NK-92 treated with Interleukin-12 subunit alpha and Interleukin-12 subunit beta, amount 100 ng/mL, for 24 hours (cell line): ENCODE measurements around the gene HSPA12A.

ENCODE experiments used
- DNase-seq: peaks from one replicate; lab custom pipeline; 2025; lab: John Stamatoyannopoulos, UW

The HSPA12A gene

DNA sequence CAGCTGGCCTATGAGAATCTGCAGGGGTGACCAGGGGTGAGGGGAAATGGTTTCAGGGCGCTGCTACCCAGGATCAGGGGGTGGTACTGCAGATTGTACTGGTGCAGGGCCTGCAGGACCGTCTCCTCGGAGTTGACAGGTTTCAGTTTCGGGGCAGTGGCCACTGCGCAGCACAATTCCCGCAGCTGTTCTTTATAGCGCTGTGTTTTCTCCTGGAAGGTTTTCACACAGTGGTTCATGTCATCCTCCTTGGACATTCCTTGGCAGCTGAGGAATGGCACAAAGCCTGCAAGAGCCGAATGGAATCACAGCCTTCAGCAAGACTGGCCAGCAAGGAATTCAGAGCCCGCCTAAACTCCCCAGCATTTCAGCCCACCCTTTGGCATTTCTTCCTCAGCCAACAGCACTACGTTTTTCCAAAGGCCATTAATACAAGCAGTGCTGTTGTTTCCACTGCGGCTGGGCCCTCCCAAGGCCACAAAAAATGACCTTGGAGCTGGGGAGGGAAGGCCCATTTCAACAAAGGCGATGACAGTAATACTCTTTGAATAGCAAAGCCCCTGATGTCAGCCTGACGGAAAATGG, 76.7 kb downstream of the HSPA12A start:
- DNase-seq = no peak

DNA sequence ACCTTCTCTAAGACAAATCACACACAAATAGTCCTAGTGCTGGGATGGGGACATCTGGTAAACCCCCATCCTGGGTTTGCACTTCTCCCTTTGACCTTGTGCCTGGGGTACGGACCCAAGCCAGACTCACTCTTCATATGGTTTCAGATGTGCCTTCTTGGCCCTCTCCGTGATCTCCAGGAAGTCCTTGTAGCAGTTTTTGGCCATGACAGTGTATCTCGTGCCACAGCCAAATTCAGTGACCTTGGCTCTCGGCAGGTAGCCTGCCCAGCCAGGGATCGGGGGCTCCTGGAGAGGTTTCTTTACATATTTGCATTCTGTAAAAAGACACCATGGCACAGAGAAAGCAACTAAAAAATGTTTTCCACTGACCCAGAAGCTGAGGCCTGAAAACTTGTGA, 77.7 kb downstream of the HSPA12A start:
- no peak for DNase-seq

DNA sequence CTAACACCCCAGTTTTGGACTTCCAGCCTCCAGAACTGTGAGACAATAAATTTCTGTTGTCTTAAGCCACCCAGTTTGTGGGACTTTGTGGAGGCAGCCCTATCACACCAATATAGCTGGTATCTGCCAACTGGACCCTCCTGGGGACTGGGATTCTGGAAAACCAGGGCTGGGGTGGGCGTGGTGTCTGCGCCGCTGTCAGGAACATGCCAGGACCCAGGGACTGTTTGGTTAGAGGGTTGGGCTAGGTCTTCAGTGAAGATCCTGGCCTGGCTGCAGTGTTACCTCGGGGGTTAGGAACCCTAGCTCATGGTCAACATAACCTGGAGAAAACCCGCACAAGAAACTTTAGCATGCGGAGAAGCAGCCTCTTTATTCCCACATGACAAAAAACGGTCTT, 79.0 kb downstream of the HSPA12A start:
- DNase-seq = no peak

DNA sequence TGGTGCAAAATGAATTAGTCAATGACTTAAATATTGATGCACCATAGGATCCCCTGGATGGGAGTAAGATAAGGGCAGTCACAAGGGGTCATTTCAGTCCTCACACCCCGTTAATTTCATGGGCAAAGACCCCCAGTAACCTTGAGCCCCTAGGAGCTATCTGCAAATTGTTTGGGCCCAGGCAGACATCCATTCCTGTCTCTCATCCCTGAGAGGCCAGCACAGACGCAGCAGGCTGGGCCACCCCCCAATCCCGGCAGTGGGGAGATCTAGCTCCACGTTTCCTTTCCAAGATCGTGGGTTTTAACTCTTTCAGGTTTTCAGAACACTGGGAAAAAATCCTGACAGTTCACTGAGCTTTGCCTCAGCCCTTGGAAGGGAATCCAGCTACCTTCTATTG, 81.5 kb downstream of the HSPA12A start:
- no peak for DNase-seq

DNA sequence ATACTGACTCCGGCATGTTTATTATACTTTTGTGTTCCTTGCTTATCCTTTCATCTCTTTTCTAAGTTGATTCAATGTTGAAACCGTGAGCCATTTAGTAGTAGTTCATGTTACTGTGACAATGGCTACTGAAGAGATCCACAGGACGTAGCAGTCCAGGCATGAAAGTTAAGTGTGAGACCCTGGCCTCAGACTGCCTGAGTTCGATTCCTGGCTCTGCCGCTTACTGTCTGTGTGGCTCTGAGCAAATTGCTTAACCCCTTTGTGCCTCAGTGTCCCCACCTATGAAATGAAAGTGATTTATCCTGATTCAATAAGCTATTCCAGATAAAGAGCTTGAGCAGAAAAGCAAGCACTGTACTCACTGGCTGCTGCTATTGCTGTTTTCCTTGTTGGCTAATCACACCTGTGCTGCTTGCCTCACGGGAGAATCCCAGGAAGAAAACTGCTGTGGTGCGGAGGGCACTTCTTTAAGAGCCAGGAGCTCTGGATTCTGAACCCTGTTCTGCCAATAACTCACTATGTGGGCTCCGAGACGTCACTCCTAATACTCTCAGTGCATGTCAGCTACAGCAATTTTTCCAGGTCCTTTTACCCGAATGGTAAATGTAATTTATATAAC, 83.2 kb downstream of the HSPA12A start:
- DNase-seq = no peak

DNA sequence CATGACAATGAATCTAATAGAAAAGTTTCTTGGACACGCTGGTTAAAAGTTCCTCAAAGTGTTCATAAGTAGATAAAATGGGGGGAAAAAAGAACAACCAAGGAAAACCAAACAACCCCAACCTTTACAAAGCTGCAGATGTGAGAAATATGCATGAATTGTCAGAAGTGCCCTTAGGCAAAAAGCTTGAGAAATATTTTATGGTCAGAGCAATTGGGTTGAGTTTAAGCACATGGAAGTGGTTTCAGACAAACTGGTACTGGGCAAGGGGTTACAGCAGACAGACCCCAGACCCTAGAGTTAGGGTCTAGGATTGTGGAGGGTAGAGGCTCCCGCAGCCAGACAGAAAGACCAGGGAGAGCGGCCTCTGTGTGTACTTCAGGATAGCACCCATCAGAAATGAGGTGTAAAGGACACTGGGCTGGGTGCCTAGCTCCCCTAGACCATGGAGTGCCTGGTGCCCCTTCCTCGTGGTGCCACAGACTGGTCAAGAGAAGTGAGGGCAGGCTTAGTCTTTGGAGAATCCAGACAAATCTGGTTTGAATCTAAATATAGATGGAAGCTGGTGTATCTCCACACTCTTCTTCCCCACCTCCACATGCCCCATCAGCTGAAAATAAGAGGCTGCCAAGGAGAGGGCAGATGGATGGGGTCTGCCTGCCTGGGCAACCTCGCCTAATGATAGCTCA, 84.4 kb downstream of the HSPA12A start:
- DNase-seq = no peak

DNA sequence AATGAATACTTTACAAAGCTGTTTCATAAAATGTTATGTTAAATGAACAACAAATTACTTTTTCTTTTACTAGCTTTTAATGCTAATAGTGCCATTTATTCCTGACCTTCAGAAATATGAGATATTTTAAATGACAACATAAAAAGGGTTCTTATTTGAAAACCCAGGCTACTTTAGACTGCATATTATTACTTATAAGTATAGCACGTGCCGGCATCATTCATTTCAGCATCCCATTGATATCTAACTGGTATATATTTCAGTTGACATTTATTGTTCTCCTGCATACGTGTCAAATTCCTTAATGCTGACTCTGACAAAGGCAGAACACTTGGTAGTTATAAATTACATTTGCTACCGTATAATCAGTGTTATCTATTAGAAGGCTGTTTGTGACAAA, 86.3 kb downstream of the HSPA12A start:
- no peak for DNase-seq

DNA sequence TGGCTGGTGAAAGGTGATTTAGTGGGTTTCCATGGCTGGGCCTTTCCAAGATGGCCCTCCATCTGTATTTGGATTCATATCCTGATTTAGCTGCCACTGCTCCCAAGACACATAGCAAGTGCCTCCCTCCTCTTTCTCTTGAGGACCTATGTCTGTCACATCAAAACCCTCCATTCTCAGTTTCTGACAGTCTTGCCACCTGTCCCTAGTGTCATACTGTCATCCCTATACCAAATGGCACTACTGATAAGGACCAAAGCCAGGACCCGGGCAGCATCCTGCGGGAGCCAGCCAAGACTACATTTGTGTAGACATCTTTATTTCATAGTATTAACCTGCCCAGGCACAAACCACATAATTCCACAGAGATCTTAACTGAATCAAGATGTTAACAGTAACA, 86.8 kb downstream of the HSPA12A start:
- DNase-seq = no peak

DNA sequence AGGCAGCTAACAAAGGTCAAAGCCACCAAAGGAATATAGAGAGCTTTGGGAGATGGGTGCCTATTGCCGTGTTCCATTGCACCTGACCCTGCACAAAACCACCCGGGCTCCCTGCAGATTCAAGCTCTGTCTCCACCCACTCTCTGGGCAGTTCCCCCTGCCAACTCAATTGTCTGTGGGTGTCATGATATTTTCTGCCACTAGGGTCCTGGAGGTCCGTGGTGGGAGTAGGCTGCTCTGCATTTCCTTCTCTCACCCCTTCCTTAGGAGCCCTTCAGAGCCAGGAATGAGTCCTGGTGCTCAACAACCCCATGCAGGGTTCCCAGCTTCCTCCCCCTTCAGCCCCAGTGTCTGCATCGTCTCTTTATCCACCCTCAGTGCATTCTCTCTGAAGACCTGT, 87.5 kb downstream of the HSPA12A start:
- no peak for DNase-seq

DNA sequence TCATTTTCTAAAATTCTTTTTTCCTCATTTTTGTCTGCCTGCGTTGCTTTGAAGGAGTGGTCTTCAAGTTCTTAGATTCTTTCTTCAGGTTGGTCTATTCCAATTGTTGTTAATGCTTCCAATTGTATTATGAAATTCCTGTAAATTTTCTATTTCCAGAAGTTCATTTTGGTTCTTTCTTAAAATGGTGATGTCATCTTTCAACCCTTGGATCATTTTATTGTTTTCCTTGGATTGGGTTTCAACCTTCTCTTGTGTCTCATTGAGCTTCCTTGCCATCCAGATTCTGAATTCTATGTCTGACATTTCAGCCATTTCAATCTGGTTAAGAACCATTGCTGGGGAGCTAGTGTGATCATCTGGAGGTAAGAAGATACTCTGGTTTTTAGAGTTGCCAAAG, 88.5 kb downstream of the HSPA12A start:
- DNase-seq = no peak

DNA sequence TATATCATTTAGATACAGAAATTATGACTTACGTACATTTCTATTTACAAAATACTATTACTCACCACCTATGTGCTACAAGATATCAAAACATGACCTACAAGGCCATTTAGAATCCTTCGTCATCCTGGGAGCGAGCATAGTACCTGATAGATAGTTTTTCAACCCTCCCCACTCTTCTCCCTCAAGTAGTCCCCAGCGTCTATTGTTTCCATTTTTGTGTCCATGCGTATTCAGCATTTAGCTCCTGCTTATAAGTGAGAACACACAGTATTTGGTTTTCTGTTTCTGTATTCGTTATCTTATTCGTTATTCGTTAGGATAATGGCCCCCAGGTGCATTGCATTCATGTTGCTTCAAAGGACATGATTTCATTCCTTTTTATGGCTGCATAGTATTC, 93.5 kb downstream of the HSPA12A start:
- no peak for DNase-seq

DNA sequence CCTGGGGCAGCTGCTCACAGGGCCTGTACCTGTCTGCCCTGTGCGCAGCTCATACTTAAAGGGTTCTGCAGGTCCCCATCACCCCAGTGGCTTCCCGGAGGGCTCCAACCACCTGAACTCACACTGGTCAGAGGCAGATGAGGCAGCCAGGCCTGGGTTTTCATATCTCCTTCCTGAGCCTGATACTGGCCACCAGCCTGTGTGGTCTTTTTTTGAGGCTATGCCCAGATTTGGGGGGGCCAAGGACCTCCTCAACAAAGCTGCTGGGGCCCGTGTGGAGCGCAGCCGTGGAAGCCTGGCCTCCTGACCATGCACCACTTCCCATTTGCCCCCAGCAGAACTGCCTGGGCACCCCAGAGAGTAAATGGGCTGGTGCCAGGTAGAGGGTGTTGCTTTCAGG, 95.9 kb downstream of the HSPA12A start:
- DNase-seq = no peak

DNA sequence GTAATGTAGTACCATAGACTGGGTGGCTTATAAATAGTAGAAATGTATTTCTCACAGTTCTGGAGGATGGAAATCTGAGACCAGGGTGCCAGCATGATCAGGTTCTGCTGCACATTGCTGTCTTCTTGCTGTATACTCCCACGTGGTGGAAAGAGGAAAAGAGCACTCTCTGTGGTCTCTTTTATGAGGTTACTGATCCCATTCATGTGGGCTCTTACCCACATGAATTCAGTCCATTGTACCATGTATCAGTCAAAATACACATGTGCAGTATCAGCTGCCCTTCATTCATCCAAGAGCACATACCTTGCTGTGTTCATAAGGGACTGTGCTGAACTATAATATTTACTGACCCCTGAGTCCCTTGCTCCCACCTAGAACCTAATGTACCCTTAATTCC, 104.5 kb downstream of the HSPA12A start:
- DNase-seq = no peak

DNA sequence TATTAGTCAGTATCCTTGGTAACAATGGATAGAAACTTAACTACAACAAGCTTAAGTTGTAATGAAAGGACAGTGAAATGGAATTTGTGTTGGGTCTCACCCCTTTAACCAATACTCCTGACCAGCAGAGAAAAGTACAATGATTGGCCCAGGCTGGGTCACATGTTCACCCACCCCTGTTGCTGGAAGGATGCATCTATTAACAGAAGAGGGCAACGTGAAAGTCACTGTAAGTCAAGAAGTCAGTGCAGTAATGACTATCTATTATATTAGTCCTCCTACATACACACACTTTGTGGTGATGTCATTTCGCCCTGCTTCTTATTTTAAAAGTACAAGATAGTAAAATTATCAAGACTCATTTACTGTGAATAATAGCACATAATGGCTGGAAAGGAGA, 105.4 kb downstream of the HSPA12A start:
- no peak for DNase-seq

DNA sequence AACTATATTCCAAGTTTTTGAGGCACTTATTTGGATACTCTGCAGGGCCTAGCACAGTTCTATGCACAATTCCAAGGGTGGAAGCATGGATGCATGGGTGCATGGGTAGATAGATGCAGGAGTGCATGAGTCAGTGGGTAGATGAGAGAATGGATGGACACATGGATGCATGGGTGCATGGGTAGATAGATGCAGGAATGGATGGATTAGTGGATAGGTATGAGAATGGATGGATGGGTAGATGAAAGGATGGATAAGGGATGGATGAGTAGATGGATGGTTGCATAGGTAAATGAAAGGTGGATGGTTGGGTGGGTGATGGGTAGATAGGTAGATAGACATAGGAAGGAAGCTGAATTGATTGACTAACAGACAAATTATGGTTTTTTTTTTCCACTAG, 106.0 kb downstream of the HSPA12A start:
- no peak for DNase-seq

DNA sequence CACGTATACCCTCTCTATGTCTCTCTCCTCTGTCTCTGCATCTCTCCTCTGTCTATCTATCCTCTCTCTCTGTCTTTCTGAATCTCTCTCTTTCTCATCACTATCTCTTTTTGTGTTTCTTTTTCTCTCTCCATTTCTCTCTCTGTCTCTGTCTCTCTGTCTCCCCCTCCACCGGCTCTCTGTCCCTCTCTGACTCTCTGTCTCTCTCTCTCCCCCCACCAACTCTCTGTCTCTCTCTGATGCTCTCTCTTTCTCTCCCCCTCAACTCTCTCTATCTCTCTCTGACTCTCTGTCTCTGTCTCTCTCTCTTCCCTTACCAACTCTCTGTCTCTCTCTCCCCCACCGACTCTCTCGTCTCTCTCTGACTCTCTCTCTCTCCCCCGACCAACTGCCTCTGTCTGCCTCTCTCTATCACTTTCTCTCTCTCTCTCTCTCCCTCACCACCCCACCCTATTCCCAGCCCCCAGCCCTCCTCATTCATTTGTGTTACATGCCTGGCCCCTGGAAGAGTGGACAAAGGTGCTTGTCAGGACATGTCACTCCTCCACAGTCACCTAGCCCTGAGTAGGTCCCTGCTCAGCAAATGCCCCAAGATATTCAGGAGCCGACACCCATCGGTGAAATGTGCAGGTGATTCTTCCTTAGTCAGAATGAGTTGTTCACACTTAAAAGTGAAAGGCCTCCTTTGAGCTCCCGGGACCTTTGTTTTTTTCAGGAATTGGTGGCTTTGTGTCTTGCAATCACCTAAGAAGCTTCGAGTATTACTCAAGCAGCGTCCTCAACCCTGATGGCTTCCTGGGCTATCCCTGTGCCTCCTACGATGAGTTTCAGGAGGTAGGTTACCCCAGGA, 108.0 kb downstream of the HSPA12A start:
- no peak for DNase-seq

DNA sequence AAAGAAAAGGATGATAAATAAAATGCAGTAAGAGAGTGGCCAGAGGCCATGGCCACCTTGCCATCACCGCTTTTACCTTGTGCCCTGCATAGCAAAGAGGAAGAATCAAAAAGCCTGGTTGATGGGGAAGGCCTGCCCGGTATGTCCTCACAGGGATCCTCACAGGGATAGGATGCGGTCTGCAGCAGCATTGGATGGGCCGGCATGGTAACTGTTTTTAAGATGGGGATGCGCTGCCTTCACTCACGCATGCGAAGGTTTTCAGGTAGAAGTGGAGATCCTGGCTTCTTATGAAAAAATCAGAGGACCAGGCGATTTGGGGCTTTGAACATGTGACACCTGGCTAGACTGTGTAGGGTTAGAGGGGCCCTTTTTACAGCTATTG, 109.2 kb downstream of the HSPA12A start:
- no peak for DNase-seq

DNA sequence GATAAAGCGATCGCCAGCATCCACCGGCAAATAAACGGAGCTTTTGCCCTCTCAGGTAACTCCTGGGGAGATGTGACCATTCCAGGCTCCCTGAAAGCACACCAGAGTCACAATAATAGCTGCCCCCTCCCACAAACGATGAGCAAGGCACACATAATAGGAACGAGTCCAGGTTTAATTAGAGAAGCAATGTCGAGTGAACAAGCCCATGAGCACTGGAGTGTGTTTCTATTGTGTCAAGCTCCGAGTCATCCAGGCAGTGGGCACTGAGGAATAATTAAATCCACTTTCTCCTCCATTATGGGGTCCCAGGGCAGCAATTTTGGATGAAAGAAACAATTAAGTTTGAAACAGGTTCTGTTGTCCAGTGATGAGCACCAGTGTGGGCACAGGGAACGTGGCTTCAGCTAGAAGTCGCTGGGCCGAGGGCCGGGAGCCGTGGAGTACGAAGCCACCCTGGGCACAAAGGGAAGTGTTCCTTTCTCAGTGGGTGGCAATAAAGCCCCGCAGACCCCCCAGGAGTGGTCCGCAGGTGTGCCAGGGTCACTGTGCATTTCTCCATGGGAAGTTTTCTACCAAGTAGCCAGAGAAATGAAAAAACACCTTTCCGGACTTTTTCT, 109.7 kb downstream of the HSPA12A start:
- DNase-seq = no peak

DNA sequence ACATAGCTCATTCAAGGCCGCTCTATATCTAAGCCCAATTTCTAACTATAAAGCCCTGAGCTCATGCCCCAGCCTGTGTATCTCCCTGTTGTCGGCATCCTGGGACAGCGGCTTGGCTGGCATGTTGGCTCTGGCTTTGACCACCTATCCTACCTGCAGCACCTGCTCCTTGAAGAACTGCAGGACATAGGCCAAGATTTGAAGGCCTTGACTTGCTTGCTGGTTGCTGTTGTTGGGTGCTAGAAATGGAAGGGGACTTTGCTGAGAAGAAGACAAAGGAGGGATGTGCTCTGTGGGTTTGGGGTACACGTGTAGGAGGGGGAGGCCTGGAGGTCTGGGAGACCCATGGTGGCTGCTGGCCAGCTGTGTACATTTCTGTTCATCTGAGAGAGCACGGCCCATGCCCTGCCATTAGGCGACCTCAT, 110.5 kb downstream of the HSPA12A start:
- no peak for DNase-seq

DNA sequence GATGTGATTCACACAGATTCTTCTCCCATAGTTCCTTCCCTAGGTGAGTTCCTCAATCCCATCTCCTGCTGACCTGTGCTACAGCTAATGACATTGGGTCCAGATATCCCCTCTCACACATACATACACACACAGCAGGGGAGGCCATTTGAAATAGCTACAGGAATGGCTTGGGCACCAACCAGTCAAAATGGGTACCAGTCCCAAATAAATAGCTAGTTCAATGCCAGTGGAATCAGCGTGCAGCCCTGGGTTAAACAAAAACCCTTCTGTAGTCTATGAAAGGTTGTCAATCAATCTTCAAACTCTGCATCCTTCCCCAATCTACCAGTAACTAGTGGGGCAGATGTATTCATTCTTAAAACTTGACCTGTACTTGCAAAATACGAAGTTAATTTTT, 112.3 kb downstream of the HSPA12A start:
- DNase-seq = no peak

DNA sequence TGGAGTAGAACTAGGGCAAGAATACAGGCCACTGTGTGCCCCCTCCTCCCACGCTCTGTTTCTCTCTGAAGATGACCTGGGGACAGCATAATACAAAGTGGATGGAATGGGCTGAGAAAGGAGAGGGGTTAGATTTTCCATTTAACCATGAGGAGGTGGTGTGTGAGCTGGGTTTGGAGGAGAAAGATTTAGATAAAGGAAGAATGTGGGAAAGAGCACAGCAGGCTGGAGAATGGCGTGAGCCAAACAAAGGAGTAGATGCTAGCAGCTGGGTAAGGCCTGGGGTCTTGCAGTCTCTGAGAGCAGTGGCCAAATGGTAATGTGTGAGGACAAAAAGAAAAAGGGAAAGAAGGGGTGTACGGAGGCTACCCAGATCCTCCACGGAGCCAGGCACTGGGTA, 113.0 kb downstream of the HSPA12A start:
- no peak for DNase-seq

DNA sequence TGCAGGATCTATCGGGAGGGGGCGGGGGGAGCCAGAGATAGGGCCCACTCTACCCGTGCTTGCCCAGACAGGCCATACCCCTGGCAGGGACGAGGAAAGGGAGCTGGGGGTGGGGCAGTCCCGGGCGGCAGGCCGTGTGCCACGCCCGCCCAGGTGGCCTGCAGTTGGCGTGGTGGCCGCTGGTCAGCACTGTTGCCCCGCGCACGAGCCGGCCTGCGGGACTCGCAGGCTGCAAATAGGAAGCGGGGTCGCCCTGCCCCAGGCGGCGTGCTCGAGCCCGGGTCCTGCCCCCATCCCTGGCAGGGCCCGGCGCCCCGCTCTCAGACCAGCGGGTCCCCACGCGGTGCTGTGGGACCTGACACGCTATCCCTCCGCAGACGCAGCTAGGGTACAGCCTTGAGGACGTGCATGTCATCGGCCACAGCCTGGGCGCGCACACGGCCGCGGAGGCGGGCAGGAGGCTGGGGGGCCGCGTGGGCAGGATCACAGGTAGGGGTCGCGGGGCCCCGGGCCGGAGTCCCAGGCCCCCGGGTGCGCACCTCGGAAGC, 114.9 kb downstream of the HSPA12A start:
- DNase-seq = no peak
